HCT116 (cell line): ENCODE results near the gene CIDEA. TPM values are rescaled to one million over a fixed set of nuclear protein-coding genes. Genes with fewer than 3 reads are reported as not detected.
"Not testable (repeated sequence)": the region's sequence is repeated elsewhere in the genome, so short reads cannot be mapped to it uniquely, and the experiment has no call there.

Experiments used
- ATAC-seq: fragments of 200-7000 bp; cut with Tn5 transposase; 2 replicates; pipeline ENCODE4 v1.9.1; 2020; ENCODE audit warnings: mild to moderate bottlenecking, moderate library complexity
- BruUV-seq: library from RNA; stranded (reverse); fragments of 400-500 nt; replicated peaks from 2 replicates; lab custom pipeline; 2021; lab: Mats Ljungman, UMichigan
- CTCF ChIA-PET: fragments of 300-600 bp; sonication (Branson Sonifier 250); formaldehyde crosslinking; loops from one replicate; lab custom pipeline; 2021; ENCODE audit warnings: antibody characterized with exemption; lab: Charles Lee
- POLR2A ChIA-PET: fragments of 300-600, 350-600 bp; sonication (Branson Sonifier 250); formaldehyde crosslinking; loops from one replicate; lab custom pipeline; 2021; ENCODE audit warnings: antibody characterized with exemption; lab: Charles Lee
- RAD21 ChIA-PET, 2 experiments: fragments of 300-600 bp; sonication (Branson Sonifier 250); formaldehyde crosslinking; loops; one replicate each; lab custom pipeline; 2023; ENCODE audit warnings: low total read pairs in 2 of 2; ENCODE audit not compliant: uncharacterized antibody in 2 of 2, unreplicated experiment in 2 of 2, low non-redundant PET in 1 of 2; lab: Charles Lee
- DNase-seq: peaks from one replicate; pipeline ENCODE4 v3.0.0-alpha.2; 2010; ENCODE audit warnings: low read depth, low spot score
- H2AFZ ChIP-seq: fragments of 200-600 bp; shearing (Covaris generic), sonication (generic); 2 replicates; pipeline ENCODE4 v1.6.1; 2017; ENCODE audit warnings: low read depth, mixed run types, mixed read lengths, antibody characterized with exemption, low read length; ENCODE audit not compliant: poor library complexity, severe bottlenecking
- H3K27ac ChIP-seq: 2 replicates; pipeline ENCODE4 v1.5.1; 2012; ENCODE audit warnings: low read depth, low read length
- H3K27me3 ChIP-seq: fragments of 200-600 bp; sonication (generic); 2 replicates; pipeline ENCODE4 v1.6.1; 2016; ENCODE audit warnings: mixed run types, low read length, mixed read lengths; ENCODE audit not compliant: insufficient read depth
- H3K36me3 ChIP-seq, 2 experiments: fragments of 200-500 bp in 1 of 2; fragments of 200-600 bp in 1 of 2; sonication (Bioruptor generic) in 1 of 2; sonication (generic) in 1 of 2; 2 replicates each; pipeline versions ENCODE4 v1.5.1 to v1.6.1; 2014 to 2016; ENCODE audit warnings: low read length in 2 of 2, inconsistent platforms in 1 of 2, mixed read lengths in 1 of 2, mixed run types in 1 of 2; ENCODE audit not compliant: insufficient read depth in 2 of 2, control insufficient read depth in 1 of 2
- H3K4me1 ChIP-seq, 2 experiments: fragments of 200-600 bp in 1 of 2; sonication (generic) in 1 of 2; 2 replicates each; pipeline versions ENCODE4 v1.5.1 to v1.6.1; 2012 to 2017; ENCODE audit warnings: low read length in 2 of 2, inconsistent platforms in 1 of 2, mild to moderate bottlenecking in 1 of 2, mixed read lengths in 1 of 2, mixed run types in 1 of 2, moderate library complexity in 1 of 2; ENCODE audit not compliant: insufficient read depth in 2 of 2, control insufficient read depth in 1 of 2
- H3K4me2 ChIP-seq: fragments of 200-600 bp; sonication (generic); 2 replicates; pipeline ENCODE4 v1.6.1; 2017; ENCODE audit warnings: mixed run types, low read length, mixed read lengths
- H3K4me3 ChIP-seq, 2 experiments: fragments of 200-600 bp in 1 of 2; sonication (generic) in 1 of 2; replicated peaks in 1 of 2; 2 replicates each; pipeline ENCODE4 v1.5.1; 2011 to 2016; ENCODE audit warnings: low read length in 2 of 2, control low read depth in 1 of 2, low read depth in 1 of 2, mild to moderate bottlenecking in 1 of 2, mixed read lengths in 1 of 2, mixed run types in 1 of 2
- H3K79me2 ChIP-seq: fragments of 200-600 bp; sonication (generic); 2 replicates; pipeline ENCODE4 v1.6.1; 2017; ENCODE audit warnings: mild to moderate bottlenecking, mixed run types, low read length, moderate library complexity, mixed read lengths; ENCODE audit not compliant: insufficient read depth
- H3K9ac ChIP-seq: fragments of 200-600 bp; sonication (generic); 2 replicates; pipeline ENCODE4 v1.6.1; 2016; ENCODE audit warnings: low read length, mixed read lengths
- H3K9me2 ChIP-seq: fragments of 200-600 bp; sonication (generic), shearing (Covaris generic); 2 replicates; pipeline ENCODE4 v1.6.1; 2017; ENCODE audit warnings: mixed run types, mild to moderate bottlenecking, moderate library complexity; ENCODE audit not compliant: insufficient read depth
- H3K9me3 ChIP-seq, 2 experiments: fragments of 200-500 bp in 1 of 2; fragments of 200-600 bp in 1 of 2; sonication (Bioruptor generic) in 1 of 2; sonication (generic) in 1 of 2; 2 replicates each; pipeline ENCODE4 v1.6.1; 2014 to 2017; ENCODE audit warnings: low read length in 2 of 2, mixed read lengths in 2 of 2, inconsistent platforms in 1 of 2, low read depth in 1 of 2, mild to moderate bottlenecking in 1 of 2, mixed run types in 1 of 2, moderate library complexity in 1 of 2; ENCODE audit not compliant: control insufficient read depth in 1 of 2, insufficient read depth in 1 of 2
- H4K20me1 ChIP-seq: fragments of 200-600 bp; sonication (generic), shearing (Covaris generic); 2 replicates; pipeline ENCODE4 v1.6.1; 2017; ENCODE audit warnings: mixed run types, mild to moderate bottlenecking, moderate library complexity; ENCODE audit not compliant: insufficient read depth
- CBX3 ChIP-seq: IDR thresholded peaks from 2 replicates; pipeline ENCODE4 v1.6.1; 2012; ENCODE audit warnings: low read depth
- CEBPB ChIP-seq: IDR thresholded peaks from 2 replicates; pipeline ENCODE4 v1.6.1; 2012; ENCODE audit warnings: low read depth
- EGR1 ChIP-seq: IDR thresholded peaks from 2 replicates; pipeline ENCODE4 v1.6.1; 2012; ENCODE audit warnings: low read depth
- ELF1 ChIP-seq: IDR thresholded peaks from 2 replicates; pipeline ENCODE4 v1.6.1; 2012; ENCODE audit warnings: low read depth, borderline replicate concordance
- EZH2 ChIP-seq: fragments of 200-600 bp; sonication (generic); IDR thresholded peaks from 2 replicates; pipeline ENCODE4 v1.6.1; 2017; ENCODE audit warnings: antibody characterized with exemption, mixed run types
- EZH2phosphoT487 ChIP-seq: fragments of 200-600 bp; IDR thresholded peaks from 2 replicates; pipeline ENCODE4 v1.6.1; 2018; ENCODE audit warnings: antibody characterized with exemption, borderline replicate concordance
- JUND ChIP-seq: IDR thresholded peaks from 2 replicates; pipeline ENCODE4 v1.6.1; 2012
- POLR2A ChIP-seq: IDR thresholded peaks from 2 replicates; pipeline ENCODE4 v1.7.0; 2011; ENCODE audit warnings: borderline replicate concordance; ENCODE audit not compliant: insufficient read depth, insufficient read length; ENCODE audit errors: extremely low read depth
- POLR2AphosphoS5 ChIP-seq: IDR thresholded peaks from 2 replicates; pipeline ENCODE4 v1.6.1; 2011; ENCODE audit warnings: mild to moderate bottlenecking, low read depth, low read length, moderate library complexity
- RAD21 ChIP-seq: IDR thresholded peaks from 2 replicates; pipeline ENCODE4 v1.6.1; 2012; ENCODE audit warnings: low read depth, mild to moderate bottlenecking
- SP1 ChIP-seq: IDR thresholded peaks from 2 replicates; pipeline ENCODE4 v1.6.1; 2012; ENCODE audit warnings: low read depth
- YY1 ChIP-seq: IDR thresholded peaks from 2 replicates; pipeline ENCODE4 v1.6.1; 2011; ENCODE audit warnings: low read length, low read depth, moderate library complexity, mild to moderate bottlenecking; ENCODE audit not compliant: insufficient replicate concordance; ENCODE audit errors: extremely low read depth
- ZFX ChIP-seq: fragments of 450-650 bp; IDR thresholded peaks from 2 replicates; pipeline ENCODE4 v1.6.1; 2017
- intact Hi-C: fragments of 100-400 bp; cut with micrococcal nuclease; formaldehyde crosslinking; loops from 2 replicates; pipeline ENCODE4 v1.10.0; 2022
- total RNA-seq: library from RNA; stranded (reverse); gene quantifications from one replicate; pipeline ENCODE4 v1.2.1, GENCODE V29; 2021; ENCODE audit not compliant: unreplicated experiment
- TF ChIP-seq, protein P1 (sequence below): IDR thresholded peaks from 2 replicates; pipeline ENCODE4 v1.6.1; 2011; ENCODE audit warnings: mild to moderate bottlenecking, low read length, moderate library complexity; ENCODE audit not compliant: insufficient replicate concordance; ENCODE audit errors: extremely low read depth
- TF ChIP-seq, protein P2 (sequence below): IDR thresholded peaks from 2 replicates; pipeline ENCODE4 v1.6.1; 2012
- TF ChIP-seq, protein P3 (sequence below): IDR thresholded peaks from 2 replicates; pipeline ENCODE4 v1.6.1; 2012
- TF ChIP-seq, protein P4 (sequence below), 3 experiments: fragments of 200-600 bp in 1 of 3; sonication (generic) in 1 of 3; IDR thresholded peaks in 2 of 3; conservative IDR thresholded peaks in 1 of 3; 2 replicates each; pipeline ENCODE4 v1.5.1; 2012 to 2017; ENCODE audit warnings: low read depth in 2 of 3, low read length in 2 of 3, antibody characterized with exemption in 1 of 3, borderline replicate concordance in 1 of 3, control low read depth in 1 of 3, mild to moderate bottlenecking in 1 of 3, mixed read lengths in 1 of 3, mixed run types in 1 of 3, moderate library complexity in 1 of 3; ENCODE audit not compliant: insufficient read depth in 1 of 3

Gene CIDEA
- total RNA-seq, 1 experiment from 2014 or later = not detected

DNA sequence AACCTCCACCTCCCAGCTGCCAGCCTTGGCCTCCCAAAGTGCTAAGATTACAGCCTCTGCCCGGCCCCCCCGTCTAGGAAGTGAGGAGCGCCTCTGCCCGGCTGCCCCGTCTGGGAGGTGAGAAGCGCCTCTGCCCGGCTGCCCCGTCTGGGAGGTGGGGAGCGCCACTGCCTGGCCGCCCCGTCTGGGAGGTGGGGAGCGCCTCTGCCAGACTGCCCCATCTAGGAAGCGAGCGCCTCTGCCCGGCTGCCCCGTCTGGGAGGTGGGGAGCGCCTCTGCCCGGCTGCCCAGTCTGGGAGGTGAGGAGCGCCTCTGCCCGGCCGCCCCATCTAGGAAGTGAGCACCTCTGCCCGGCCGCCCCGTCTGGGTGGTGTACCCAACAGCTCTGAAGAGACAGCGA is 10.9 kb upstream of the CIDEA start:
- H2AFZ ChIP-seq, H3K9me2 ChIP-seq, DNase-seq, H3K79me2 ChIP-seq, H3K9me3 ChIP-seq, H4K20me1 ChIP-seq, H3K4me1 ChIP-seq, RAD21 ChIA-PET, H3K27me3 ChIP-seq, POLR2A ChIA-PET, CTCF ChIA-PET, H3K4me2 ChIP-seq, BruUV-seq, H3K4me3 ChIP-seq, H3K36me3 ChIP-seq, H3K9ac ChIP-seq, H3K27ac ChIP-seq, ATAC-seq, intact Hi-C loops: not testable (repeated sequence)

DNA sequence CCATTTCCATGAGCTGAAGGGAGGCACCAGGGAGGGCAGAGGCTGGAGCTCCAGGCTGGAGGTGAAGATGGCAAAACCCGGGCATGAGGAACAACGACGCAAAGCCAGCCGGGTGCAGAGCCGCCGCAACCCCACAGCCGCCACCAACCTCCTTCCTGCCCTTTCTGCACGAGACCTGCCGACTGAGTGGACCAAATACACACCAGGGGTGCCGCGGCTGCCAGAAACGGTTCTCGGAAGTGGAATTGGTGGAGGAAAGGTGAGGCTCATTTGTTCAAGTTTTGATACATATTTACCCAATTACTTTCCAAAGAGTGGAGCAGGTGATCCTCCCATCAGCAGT is 8.4 kb upstream of the CIDEA start:
- POLR2A ChIA-PET = no interaction called here
- BruUV-seq = no TSS peak
- CTCF ChIA-PET = interaction anchor here (3.0 kb wide), 1 partner anchor 9 kb away, joined by 13 read pairs; no protein-coding TSS in a partner anchor

More for the DNA sequence above, 8.4 kb upstream of the CIDEA start:
- Histone ChIP-seq H3K27me3 (peaks cover 3% of the 10 kb centered on the region; the same call in 1 of the 2 replicates), H4K20me1 (no peaks in the 10 kb centered on the region), H3K4me3 (no peak overlapping the region), H3K9ac (no peak overlapping the region), H3K79me2 (no peaks in the 10 kb centered on the region), H3K36me3 (no peaks in the 10 kb centered on the region), H3K9me3 (no peaks in the 10 kb centered on the region), H3K4me2 (no peak overlapping the region), H3K27ac (no peak overlapping the region), H3K4me1 (no peaks in the 10 kb centered on the region), H3K9me2 (no peaks in the 10 kb centered on the region), H2AFZ (no peak overlapping the region)
- ATAC-seq (no peak), DNase-seq (no peak)
- intact Hi-C loops = no loop called here
- TF ChIP-seq ZFX (no peak), CEBPB (no peak), ELF1 (no peak), POLR2AphosphoS5 (no peak), CBX3 (no peak), SP1 (no peak), POLR2A (no peak), JUND (no peak), RAD21 (no peak), EZH2 (no peak), EGR1 (no peak), YY1 (no peak), EZH2phosphoT487 (no peak)
- TF ChIP-seq, protein P1, sequence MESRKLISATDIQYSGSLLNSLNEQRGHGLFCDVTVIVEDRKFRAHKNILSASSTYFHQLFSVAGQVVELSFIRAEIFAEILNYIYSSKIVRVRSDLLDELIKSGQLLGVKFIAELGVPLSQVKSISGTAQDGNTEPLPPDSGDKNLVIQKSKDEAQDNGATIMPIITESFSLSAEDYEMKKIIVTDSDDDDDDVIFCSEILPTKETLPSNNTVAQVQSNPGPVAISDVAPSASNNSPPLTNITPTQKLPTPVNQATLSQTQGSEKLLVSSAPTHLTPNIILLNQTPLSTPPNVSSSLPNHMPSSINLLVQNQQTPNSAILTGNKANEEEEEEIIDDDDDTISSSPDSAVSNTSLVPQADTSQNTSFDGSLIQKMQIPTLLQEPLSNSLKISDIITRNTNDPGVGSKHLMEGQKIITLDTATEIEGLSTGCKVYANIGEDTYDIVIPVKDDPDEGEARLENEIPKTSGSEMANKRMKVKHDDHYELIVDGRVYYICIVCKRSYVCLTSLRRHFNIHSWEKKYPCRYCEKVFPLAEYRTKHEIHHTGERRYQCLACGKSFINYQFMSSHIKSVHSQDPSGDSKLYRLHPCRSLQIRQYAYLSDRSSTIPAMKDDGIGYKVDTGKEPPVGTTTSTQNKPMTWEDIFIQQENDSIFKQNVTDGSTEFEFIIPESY = no peak
- TF ChIP-seq, protein P2, sequence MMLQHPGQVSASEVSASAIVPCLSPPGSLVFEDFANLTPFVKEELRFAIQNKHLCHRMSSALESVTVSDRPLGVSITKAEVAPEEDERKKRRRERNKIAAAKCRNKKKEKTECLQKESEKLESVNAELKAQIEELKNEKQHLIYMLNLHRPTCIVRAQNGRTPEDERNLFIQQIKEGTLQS = no peak
- TF ChIP-seq, protein P3, sequence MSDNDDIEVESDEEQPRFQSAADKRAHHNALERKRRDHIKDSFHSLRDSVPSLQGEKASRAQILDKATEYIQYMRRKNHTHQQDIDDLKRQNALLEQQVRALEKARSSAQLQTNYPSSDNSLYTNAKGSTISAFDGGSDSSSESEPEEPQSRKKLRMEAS = no peak
- TF ChIP-seq, protein P4, sequence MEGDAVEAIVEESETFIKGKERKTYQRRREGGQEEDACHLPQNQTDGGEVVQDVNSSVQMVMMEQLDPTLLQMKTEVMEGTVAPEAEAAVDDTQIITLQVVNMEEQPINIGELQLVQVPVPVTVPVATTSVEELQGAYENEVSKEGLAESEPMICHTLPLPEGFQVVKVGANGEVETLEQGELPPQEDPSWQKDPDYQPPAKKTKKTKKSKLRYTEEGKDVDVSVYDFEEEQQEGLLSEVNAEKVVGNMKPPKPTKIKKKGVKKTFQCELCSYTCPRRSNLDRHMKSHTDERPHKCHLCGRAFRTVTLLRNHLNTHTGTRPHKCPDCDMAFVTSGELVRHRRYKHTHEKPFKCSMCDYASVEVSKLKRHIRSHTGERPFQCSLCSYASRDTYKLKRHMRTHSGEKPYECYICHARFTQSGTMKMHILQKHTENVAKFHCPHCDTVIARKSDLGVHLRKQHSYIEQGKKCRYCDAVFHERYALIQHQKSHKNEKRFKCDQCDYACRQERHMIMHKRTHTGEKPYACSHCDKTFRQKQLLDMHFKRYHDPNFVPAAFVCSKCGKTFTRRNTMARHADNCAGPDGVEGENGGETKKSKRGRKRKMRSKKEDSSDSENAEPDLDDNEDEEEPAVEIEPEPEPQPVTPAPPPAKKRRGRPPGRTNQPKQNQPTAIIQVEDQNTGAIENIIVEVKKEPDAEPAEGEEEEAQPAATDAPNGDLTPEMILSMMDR (IDR thresholded peaks at IDR 0.05 in 2 of 3, conservative IDR thresholded peaks at IDR 0.05 in 1 of 3; ENCODE audit: borderline replicate concordance in 1 of 3, insufficient read depth in 1 of 3, low read depth in 2 of 3, low read length in 2 of 3) = no peak
- RAD21 ChIA-PET = no interaction called here
